ENCODE results near the gene SPAG9. TPM values are rescaled to one million over a fixed set of nuclear protein-coding genes. Genes with fewer than 3 reads are reported as not detected.

SPAG9 gene
- total RNA-seq, 1 experiment from 2014 or later: 54.3 TPM

DNA sequence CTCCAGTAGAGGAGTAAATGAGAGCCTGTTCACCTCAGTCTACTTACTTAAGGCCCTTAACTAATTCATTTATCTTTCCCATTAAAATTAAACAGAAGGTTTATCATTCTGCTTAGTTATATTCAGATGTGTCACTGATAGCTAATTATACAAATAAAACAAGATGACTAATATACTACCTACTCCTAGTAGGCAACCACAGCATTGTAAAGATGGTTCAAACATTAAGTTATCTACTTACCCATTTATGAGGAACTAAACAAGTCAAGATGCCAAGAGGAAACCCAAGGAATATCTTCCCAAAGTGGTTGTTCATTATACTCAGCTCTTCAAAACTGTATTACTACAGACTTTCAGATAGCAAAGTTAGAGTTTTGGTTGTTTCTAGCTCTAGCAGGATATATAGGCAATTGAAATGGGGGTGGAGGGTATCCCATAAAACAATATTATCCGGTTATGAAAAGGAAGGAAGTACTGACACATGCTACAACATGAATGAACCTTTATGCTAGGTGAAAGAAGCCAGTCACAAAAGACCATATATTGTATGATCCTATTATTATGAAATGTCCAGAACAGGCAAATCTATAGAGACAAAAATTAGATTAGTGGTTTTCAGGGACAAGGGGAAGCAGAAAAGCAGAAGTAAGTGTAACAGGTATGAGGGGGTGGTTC, 56.5 kb downstream of the SPAG9 start:
- no peak for DNase-seq
- Histone ChIP-seq H3K79me1 (ENCODE audit: insufficient read depth, low read depth, low read length, poor library complexity, severe bottlenecking) (peaks cover 4% of the 10 kb centered on the region), H3K9ac (ENCODE audit: extremely low read depth, insufficient read length, low read length) (no peak overlapping the region), H4K8ac (replicated peaks; ENCODE audit: insufficient read length, low read depth, low read length) (no peak overlapping the region), H4K91ac (ENCODE audit: insufficient read length, low read depth, low read length) (no peak overlapping the region), H3T11ph (ENCODE audit: low read length) (no peak overlapping the region), H3K18ac (ENCODE audit: insufficient read length, low read depth, low read length) (no peak overlapping the region), H3K4ac (ENCODE audit: low read depth, low read length) (no peak overlapping the region), H3K14ac (ENCODE audit: insufficient read depth, low read length) (no peak overlapping the region), H4K20me1 (ENCODE audit: control insufficient read depth, insufficient read depth, insufficient read length) (no peaks in the 10 kb centered on the region), H2BK15ac (ENCODE audit: low read depth, low read length) (no peak overlapping the region), H3K79me2 (ENCODE audit: insufficient read depth, low read length) (no peaks in the 10 kb centered on the region), H3K23ac (ENCODE audit: insufficient read length, low read depth, low read length) (no peak overlapping the region), H3K27me3 (ENCODE audit: insufficient read depth, low read length) (no peaks in the 10 kb centered on the region), H3K56ac (ENCODE audit: insufficient read length, low read depth, low read length) (no peak overlapping the region), H2BK12ac (ENCODE audit: insufficient read length, low read depth, low read length) (no peak overlapping the region), H3K9me3 (ENCODE audit: control insufficient read depth, low read depth, low read length) (no peaks in the 10 kb centered on the region), H2AK5ac (ENCODE audit: insufficient read length, low read length) (no peak overlapping the region), H4K5ac (ENCODE audit: insufficient read length, low read depth, low read length) (no peak overlapping the region), H2BK20ac (ENCODE audit: low read depth, low read length, poor library complexity, severe bottlenecking) (no peak overlapping the region), H2BK5ac (ENCODE audit: insufficient read length, low read length) (no peak overlapping the region), H3K27ac (ENCODE audit: insufficient read length, low read depth, low read length) (no peak overlapping the region), H3K4me2 (ENCODE audit: insufficient read depth, insufficient read length, low read length) (no peak overlapping the region), H2AFZ (ENCODE audit: low read length) (no peak overlapping the region), H3K4me1 (ENCODE audit: insufficient read depth, low read length) (no peaks in the 10 kb centered on the region), H2BK120ac (ENCODE audit: low read depth, low read length, poor library complexity, severe bottlenecking) (no peak overlapping the region), H3K23me2 (ENCODE audit: insufficient read length, low read depth, low read length, poor library complexity, severe bottlenecking) (no peaks in the 10 kb centered on the region)
- no peaks in the 10 kb centered on the region; a peak in 1 of 4 replicates for H3K4me1 Mint-ChIP-seq
- no peak for TF ChIP-seq CTCF (conservative IDR thresholded peaks at IDR 0.05)
- no peak overlapping the region; a peak in 1 of 7 replicates for H3K27ac Mint-ChIP-seq
- WGBS (ENCODE audit: extremely low coverage, insufficient read length, low lambda C conversion rate): no CpG with 5 or more reads among the region's 1 CpG
- no peak overlapping the region for H3K4me3 Mint-ChIP-seq
- no peaks in the 10 kb centered on the region for H3K9me3 Mint-ChIP-seq
- H3K36me3 Mint-ChIP-seq (ENCODE audit: insufficient read depth in 1 of 3, low read depth in 3 of 3): no peaks in the 10 kb centered on the region
- H3K27me3 Mint-ChIP-seq (ENCODE audit: low read depth): no peaks in the 10 kb centered on the region

Measured in H9 (cell line).